HG03139 (cell line): ENCODE data around the gene TNRC18.
"Not testable (repeated sequence)": the region's sequence is repeated elsewhere in the genome, so short reads cannot be mapped to it uniquely, and the experiment has no call there.

Experiments
- ATAC-seq: cut with Tn5 transposase; IDR thresholded peaks from one replicate; pipeline ENCODE4 v1.9.1; 2021; ENCODE audit not compliant: unreplicated experiment

The TNRC18 gene

DNA sequence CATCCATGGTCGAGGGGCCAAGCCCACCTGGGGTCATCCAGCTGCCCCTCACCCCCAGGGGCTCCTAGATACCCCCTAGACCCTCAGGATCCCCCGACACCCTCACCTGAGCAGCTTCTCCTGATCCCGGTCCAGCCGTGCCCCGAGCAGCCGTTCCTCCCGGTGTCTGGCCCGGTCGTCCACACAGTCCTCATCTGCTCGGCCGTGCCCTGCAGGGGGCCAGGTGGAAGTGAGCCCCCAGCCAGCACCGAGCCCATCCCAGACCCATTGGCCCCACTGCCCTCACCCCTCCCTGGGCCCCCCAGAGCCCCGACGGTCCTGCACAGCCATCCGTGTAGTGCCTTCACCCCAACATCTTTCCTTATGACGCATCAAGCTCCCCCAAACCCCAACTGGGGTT, 45.8 kb downstream of the TNRC18 start:
- ATAC-seq, result no peak

DNA sequence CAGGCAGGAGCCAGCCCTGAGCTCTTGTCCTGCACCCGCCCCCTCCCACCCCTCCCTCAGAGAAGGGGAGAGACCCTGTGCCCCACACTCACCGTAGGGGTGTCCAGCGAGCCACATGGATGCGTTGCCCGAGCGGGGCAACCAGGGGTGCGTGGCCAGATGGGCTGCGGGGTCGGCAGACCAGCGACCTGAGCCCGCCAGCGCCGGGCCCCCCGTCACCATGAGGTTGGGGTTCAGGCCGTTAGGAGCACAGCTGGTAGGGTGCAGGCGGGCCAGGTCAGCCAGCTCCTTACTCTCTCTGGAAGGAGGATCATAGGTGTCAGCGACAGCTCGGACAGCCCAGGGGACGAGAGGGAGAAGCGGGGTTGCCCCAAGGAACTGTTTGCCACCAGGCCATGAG, 46.4 kb downstream of the TNRC18 start:
- ATAC-seq, result no peak

DNA sequence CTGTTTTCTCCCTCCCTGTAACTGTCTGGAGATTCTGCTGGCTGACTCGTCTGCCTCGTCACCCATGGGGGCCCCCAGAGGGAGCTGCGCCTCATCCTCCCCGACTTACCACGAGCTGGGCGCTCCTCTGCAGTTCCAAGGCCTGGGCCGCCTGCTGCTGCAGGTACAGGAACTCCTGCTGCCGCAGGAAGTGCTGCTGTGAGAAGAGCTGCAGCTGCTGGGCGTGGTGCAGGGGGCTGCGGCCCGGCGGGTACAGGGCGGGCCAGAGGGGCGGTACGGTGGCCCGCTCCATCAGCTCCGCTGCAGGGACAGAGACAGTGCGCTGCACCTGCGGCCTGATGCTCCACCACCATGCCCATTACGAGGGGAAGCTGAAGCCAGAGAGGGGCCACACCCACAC, 47.7 kb downstream of the TNRC18 start:
- ATAC-seq, result no peak

DNA sequence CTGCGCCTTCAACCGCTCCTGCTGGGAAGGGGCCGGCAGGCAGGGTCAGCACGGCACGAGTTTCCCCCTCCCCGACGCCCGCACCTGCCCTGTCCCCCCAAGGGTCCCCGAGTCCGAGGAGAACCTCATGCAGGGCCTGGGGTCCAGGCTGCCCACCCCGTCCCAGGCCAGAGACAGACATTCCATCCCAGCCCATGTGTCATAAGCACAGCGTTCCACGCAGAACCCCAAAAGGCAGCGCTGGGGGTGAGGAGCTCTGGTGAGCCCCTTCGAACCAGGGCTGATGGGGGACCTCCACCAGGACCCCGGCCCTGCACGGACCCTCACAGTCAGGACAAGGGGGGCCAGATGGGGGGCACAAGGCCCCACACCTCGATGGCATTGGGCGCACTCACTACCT, 49.2 kb downstream of the TNRC18 start:
- ATAC-seq, result no peak

DNA sequence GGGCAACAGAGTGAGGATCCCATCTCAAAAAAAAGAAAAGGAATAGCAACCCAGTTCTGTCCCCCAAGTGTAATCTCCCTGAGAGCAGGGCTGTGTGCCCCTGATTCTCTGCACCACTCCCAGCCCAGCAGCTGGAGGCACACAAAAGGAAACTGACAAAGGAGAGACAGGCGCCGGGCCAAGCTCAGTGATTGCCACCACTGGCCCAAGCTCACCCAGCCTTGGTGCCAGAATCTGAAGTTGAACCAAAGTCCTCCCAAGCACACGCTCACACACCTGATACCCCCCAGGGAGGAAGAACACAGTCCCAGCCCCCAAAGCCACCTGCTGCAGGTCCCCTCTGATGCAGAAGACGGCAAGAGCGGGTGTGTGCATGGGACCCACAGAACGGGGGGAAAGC, 50.3 kb downstream of the TNRC18 start:
- ATAC-seq, result no peak

DNA sequence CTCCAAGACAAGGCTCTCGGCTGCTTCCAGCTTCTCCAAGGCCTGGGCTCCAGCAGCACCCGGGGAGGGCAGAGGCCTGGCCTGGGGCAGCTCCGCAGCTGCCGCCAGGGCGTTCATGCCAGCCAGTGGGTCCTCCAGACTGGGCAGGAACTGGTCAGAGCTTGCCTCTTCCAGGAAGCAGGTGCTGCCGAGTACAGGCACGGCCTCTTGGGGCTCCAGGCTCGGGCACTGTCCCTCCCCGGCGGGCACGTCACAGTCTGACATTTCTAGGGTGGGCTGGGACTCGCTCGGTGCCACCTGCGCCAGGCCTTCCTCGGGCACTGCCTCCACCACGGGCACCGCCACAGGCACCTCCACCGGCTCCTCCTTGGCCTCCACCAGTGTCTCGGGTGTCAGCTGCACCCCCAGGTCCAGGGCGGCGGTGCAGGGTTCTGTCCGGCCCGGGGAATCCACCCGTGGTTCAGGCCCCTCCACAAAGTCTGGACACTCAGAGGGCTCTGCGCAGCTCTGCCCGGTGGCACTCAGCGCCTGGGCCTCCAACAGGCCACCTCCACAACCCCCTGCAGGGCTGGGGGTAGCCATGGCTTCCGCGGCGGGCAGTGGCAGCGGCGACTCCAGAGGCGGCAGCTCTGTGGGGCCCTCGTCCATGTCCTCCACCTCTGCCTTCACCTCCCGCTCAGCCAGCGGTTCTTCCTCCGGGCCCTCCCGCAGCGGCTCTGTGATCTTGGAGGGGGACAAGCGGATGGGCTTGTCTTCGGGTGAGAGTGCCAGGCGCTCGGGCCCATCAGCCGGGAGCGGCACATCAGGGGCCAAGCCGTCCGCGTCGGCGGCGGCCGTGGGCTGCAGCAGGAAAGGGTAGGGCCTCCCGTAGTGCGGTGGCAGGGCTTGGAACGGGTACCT, 52.9 kb downstream of the TNRC18 start:
- ATAC-seq, result no peak

DNA sequence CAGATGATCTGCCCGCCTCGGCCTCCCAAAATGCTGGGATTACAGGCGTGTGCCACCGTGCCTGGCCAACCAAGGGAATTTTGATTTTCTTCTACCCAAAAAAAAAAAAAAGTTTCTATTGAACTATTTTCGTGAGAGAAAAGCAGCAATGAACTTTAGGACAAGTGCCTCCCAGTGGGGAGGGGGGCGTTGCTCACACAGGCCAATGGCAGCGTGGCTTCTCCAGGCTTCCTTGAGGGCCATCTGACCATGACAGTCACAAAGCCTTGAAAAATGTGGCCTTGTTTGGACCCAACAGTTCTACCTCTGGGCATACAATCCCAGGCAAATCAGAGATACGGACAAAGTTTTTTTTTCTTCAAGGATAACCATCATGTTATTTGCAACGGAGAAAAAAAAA, 56.0 kb downstream of the TNRC18 start:
- no peak for ATAC-seq

DNA sequence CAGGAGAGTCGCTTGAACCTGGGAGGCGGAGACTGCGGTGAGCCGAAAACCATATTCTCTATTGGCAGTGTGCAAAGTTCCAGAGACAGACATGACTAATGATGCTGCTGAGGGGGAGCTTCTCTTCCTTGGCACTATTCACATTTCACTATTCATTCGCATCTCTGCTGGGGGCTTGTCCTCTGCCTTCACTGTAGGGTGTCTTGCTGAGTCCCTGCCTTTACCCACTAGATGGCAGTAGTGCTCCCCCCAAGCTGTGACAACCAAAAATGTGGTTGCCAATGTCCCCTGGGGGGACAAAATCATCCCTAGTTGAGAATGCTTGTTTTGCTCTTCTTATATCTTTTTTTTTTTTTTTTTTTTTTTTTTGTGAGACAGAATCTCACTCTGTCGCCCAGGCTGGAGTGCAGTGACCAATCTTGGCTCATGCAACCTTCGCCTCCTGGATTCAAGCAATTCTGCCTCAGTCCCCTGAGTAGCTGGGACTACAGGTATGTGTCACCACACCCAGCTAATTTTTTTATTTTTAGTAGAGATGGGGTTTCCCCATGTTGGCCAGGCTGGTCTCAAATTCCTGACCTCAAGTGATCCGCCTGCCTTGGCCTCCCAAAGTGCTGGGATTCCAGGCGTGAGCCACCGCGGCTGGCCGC, 57.5 kb downstream of the TNRC18 start:
- ATAC-seq, result not testable (repeated sequence)

DNA sequence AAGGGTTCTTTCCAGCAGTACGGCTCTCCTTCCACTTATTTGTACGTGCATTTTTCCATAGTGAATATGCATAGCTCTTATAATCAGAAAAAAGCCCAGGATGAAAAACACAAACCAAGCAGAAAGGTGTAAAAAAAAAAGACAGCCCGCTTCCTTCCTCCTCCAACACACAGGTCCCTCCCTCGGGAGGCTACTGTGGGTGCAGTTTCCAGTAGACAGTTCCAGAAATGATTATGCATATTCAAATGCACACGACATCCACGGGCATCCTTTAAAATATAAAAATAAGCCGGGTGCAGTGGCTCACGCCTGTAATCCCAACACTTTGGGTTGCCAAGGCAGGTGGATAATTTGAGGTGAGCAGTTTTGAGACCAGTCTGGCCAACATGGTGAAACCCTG, 59.9 kb downstream of the TNRC18 start:
- no peak for ATAC-seq

DNA sequence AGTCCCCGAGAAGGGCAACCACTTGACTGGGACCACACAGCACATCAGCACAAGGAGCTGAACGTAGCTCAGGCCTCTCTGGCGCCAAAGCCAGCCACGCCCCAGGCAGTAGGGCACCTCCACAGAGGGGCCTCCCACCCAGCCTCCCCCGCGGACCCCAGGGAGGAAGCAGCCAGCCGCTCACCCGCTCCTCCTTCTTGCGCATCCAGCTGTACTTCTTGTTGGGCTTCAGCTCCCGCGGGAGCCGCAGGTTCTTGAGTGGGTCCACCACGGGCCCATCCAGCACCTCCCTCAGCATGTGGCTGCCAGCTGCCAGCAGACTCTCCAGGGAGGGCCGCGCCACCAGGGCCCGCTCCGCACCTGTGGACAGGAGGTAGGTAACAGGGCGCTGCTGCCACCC, 61.2 kb downstream of the TNRC18 start:
- ATAC-seq, result no peak

DNA sequence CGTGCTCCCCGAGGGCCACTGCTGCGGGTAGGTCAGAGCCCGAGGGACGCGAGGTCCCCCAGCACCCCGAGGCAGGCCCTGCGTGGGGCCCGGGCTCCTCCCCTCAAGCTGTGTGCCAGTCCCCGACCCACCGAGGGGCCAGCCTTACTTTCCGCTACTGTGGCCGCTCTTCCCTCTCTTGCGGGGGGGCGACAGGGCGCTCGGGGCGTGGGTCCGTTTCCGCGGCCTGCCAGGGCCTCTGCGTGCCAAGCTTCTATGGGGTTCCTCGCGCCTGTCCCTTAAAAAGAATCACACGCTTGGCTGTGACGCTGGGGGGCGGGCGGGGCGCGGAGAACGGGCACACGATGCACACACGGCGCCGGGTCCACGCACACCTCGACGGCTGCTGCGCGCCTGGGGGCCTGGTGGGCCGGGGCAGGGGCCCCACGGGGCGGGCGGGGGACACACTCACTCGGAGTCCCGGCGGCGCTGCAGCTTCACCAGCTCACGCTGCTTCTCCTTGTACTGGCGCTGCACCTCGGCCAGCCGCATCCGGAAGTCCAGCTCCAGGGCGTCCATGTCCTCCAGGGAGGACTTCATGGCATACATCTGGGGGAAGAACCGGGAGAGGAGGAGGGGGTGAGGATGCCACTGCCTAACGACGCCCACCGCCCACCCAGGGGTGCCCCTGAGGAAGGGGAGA, 62.0 kb downstream of the TNRC18 start:
- no peak for ATAC-seq

DNA sequence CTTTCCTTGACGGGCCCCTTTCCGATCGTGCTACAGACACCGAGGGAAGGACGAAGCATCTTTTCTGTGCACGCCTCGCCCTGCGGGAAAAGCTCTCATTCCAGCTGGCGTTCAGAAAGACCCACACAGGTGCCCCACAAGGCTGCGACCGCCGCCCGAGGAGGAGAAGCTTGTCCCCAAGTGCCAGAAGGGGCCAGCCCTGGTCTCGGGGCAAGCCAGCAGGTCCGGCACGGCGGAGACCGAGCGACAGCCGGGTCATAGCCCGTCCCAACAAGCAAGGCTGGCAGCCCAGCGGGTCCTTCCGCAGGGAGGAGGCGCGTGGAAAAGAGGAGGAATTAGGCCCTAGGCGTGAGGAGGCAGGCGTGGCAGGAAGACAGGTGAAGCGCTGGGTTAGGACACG, 62.7 kb downstream of the TNRC18 start:
- no peak for ATAC-seq

DNA sequence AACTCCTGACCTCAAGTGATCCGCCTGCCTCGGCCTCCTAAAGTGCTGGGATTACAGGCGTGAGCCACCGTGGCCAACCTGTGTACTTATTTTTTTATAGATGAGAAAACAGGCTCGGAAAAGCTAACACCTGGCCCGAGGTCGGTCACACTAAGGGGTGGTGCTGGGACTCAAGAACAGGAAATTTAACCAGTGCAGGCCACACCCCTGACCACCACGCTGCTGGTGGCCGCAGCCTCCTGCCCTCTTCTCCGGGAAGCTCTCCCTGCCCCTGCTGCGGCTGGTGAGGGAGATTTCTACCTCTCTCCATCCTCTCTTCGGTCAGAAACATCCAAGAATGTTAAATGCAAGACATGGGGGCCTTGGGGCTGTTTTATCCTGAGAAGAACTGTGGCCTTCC, 63.2 kb downstream of the TNRC18 start:
- ATAC-seq, result no peak

DNA sequence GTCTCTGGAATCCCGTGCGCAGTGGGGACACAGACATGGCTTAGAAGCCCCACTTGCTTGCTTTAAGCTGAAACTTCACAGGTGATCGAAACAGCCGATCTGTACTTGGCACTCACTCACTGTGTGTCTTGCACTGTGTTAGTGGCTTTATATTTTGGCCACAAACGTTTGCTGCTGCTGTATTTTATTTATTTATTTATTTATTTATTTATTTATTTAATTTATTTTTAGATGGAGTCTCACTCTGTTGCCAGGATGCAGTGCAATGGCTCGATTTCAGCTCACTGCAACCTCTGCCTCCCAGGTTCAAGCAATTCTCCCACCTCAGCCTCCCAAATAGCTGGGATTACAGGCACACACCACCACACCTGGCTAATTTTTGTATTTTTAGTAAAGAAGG, 63.6 kb downstream of the TNRC18 start:
- ATAC-seq, result not testable (repeated sequence)

DNA sequence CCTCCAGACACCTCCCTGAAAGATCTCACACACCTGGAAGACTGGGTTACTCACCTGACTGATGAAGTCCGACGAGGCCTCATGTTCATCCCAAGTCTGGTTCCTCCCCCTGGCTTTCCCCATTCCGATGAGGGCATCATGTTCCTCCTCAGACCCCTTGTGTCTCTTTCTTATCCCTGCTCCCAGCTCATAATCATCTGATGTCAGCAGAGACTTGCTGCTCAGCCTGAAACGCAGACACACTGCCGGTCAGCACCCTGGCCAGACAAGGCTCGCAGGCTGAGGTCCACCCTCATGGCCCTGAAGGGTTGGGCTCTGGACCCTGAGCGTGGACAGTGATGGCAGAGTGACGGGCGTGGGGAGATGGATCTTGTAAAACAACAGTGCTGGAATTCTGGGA, 64.3 kb downstream of the TNRC18 start:
- ATAC-seq, result no peak

DNA sequence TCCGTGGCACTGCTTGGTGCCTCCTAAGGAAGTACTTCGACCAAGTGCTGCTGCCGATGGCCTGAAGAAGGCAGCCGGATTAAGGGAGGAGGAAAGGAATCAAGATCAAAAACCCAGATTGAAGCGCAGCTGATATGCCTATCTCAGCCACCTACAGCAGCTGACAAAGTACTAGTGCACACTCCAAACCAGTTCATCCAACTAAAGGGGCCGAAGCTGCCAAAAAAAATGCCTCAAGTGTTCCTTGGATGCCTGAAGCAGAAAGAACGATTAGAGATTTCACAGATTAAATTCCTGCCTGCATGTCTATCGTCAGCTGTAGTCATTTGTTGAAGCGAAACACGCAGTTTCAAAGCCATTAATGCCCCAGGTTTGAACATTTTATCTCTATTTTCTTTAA, 65.7 kb downstream of the TNRC18 start:
- no peak for ATAC-seq

DNA sequence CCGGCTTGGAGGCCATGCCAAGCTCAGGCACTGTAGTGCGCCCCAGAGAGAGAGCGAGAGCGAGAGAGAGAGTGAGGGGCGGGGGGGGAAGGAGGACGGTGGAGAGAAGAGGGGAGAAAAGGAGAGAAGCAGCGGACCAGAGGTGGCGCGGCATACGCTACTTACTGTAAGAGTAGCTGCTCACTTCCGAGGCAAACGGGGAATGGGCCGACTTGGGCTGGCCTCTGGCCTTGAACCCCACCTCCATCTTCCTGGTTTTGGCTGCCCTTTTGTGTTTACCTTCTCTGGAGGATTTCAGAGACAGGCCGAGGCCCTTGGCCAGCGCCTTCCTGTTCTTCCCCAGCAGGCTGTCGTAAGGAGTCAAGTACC, 66.9 kb downstream of the TNRC18 start:
- ATAC-seq, result no peak

DNA sequence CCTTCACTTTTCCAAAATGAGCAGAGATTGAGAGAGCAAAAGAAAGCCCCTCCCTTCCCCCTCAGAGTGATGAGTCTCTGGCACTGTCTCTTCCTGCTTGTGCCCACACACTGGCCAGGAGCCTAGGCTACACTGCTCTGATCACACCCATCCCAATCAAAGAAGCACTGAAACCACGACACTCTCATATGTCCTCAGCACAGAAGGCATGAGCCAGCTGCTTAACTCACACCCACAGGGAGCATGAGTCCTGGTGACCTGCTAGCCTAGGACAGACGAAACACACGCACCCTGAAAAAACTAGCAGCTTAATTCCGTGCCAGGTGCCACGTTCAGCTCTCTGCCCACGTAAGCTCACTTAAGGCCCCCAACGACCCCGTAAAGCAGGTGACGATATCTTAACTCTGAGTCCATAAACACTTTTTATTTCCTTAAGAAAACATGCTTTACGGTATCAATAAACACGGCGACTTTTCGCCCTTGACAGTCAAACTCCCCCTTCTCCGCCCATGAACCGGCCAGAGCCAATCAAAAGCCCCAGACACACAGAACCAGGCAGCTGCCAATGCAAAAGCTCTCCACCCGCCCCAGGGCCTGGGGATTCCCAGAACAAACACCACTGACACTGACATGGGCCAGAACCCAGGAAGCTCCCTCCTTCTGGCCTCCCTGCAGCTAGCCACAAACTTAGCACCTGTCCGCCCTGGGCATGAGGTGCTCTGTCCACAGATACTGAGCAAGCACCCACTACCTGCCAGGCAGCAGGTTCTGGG, 69.0 kb downstream of the TNRC18 start:
- no peak for ATAC-seq

DNA sequence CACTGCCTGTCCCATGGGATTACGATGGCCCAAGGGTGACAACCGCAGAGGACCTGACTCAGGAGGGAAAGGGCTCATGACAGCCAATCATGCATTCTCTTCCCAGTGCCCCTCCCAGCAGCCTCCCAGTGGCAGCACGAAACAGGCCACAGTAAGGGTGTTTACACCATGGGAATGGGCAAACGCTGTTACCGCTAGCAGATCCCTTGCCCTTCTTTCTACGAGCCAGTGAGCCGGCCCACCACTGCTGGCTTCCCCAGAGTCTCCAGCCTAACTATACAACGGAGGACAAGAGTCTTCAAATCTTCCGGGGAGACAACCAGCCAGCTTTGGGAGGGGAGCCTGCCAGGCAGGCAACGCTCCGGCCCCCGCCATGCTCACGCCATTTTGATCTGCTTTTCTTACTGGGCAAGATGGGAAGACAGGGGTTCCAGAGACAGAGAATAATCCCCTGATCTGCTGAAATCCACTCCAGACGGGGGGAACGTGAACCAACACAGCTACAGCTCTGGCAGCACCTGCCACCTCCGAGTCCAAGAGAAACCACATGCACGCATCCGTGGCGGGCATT, 71.1 kb downstream of the TNRC18 start:
- no peak for ATAC-seq

DNA sequence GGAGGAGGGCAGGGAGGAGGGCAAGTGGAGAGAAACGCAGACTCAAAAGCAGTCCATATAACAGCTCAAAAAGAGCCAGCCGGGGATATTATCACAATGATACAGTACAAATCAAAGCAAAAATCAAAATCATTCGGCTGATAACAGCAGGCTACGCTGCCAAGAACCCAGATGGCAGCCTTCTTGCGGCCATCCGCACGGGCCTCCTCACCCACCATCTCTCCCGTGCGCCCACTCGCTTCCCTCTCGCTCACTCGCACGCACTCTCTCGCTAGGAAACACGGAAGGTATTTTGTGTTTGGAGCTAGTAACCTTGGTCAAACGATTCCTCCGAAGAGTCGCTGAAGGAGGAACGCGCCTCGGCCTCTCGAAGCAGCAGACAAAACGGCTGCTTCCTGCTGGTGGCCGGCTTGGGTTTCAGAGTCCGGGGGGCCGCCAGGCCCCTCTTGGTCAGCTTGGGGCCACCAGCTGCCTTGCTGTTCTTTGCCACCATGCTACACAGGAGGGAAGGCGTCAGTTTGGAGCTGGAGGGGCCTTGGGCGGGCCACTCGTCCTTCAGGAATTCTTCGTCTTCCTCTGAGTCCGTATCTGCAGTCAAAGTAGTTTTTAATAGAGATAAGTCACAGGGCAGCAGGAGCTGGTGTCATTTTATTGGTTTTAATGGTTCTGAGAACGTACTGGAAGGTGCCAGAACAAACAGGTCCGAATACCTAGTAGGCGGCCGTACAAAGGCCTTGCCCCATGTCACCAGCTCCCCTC, 71.9 kb downstream of the TNRC18 start:
- no peak for ATAC-seq
